ENCODE measurements around the gene DDIT4. TPM values are rescaled to one million over a fixed set of nuclear protein-coding genes. Genes with fewer than 3 reads are reported as not detected.

DDIT4 gene
- total RNA-seq, 1 experiment from 2014 or later, result 462 TPM

GRCh38 chr10:72261784-72262404, 11.8 kb upstream of the DDIT4 start:
- Histone ChIP-seq H3K79me2 (ENCODE audit: insufficient read depth, low read length) (no peaks in the 10 kb centered on the region), H2AFZ (ENCODE audit: low read depth, low read length, poor library complexity, severe bottlenecking) (peak overlapping the region; percentile 14), H3K9ac (ENCODE audit: low read length) (peak overlapping the region; percentile 66), H3K4me2 (ENCODE audit: low read length) (peak overlapping the region; percentile 96), H3K4me3 (replicated peaks in 1 of 2; ENCODE audit: low read depth in 1 of 2, low read length in 2 of 2) (peak overlapping the region; percentile 46 to 64), H3K36me3 (ENCODE audit: control insufficient read depth in 1 of 2, insufficient read depth in 2 of 2, low read length in 2 of 2) (no peaks in the 10 kb centered on the region), H3K9me2 (ENCODE audit: insufficient read depth) (no peaks in the 10 kb centered on the region), H3K27me3 (ENCODE audit: insufficient read depth, low read length) (no peaks in the 10 kb centered on the region), H4K20me1 (ENCODE audit: insufficient read depth) (no peaks in the 10 kb centered on the region), H3K9me3 (ENCODE audit: control insufficient read depth in 1 of 2, insufficient read depth in 1 of 2, low read depth in 1 of 2, low read length in 2 of 2) (no peaks in the 10 kb centered on the region), H3K27ac (ENCODE audit: low read depth, low read length) (peak overlapping the region; percentile 86), H3K4me1 (ENCODE audit: control insufficient read depth in 1 of 2, insufficient read depth in 2 of 2, low read length in 2 of 2) (peaks cover 44 to 73% of the 10 kb centered on the region in 2 experiments)
- ChIA-PET RAD21 (ENCODE audit: low non-redundant PET in 1 of 2, low total read pairs in 2 of 2, uncharacterized antibody in 2 of 2, unreplicated experiment in 2 of 2) (no interaction called here), CTCF (no interaction called here), POLR2A (interaction anchor here (0.7 to 9.2 kb wide), 3 partner anchors 12 to 72 kb away, joined by 3 to 166 read pairs (median 11); partner anchors contain the start of gene DDIT4)
- DNase-seq (ENCODE audit: low read depth, low spot score), result no peak
- TF ChIP-seq ELF1 (IDR thresholded peaks at IDR 0.05; ENCODE audit: borderline replicate concordance, low read depth) (no peak), CBX3 (IDR thresholded peaks at IDR 0.05; ENCODE audit: low read depth) (peak; percentile 21; the same call in 1 of the 2 replicates), FOSL1 (IDR thresholded peaks at IDR 0.05; ENCODE audit: low read depth) (0 out of 2 replicates have a peak, but pooled peaks have one; percentile 33), JUND (IDR thresholded peaks at IDR 0.05) (no peak)
- intact Hi-C loops (cut with micrococcal nuclease), result no loop called here
- peak; percentile 25; the same call in 1 of the 2 replicates for ATAC-seq
- no TSS peak for BruUV-seq (replicated peaks)

- Histone ChIP-seq H3K4me1 (ENCODE audit: control insufficient read depth in 1 of 2, insufficient read depth in 2 of 2, low read length in 2 of 2) (peaks cover 44 to 66% of the 10 kb centered on the region in 2 experiments), H2AFZ (ENCODE audit: low read depth, low read length, poor library complexity, severe bottlenecking) (peak overlapping the region; percentile 3), H3K4me3 (replicated peaks in 1 of 2; ENCODE audit: low read depth in 1 of 2, low read length in 2 of 2) (no peak overlapping the region), H3K79me2 (ENCODE audit: insufficient read depth, low read length) (no peaks in the 10 kb centered on the region), H3K4me2 (ENCODE audit: low read length) (peak overlapping the region; percentile 68), H3K9me2 (ENCODE audit: insufficient read depth) (no peaks in the 10 kb centered on the region), H3K27ac (ENCODE audit: low read depth, low read length) (peak overlapping the region; percentile 54), H3K9ac (ENCODE audit: low read length) (peak overlapping the region; percentile 34; the same call in 1 of the 2 replicates), H4K20me1 (ENCODE audit: insufficient read depth) (no peaks in the 10 kb centered on the region), H3K27me3 (ENCODE audit: insufficient read depth, low read length) (no peaks in the 10 kb centered on the region), H3K9me3 (ENCODE audit: control insufficient read depth in 1 of 2, insufficient read depth in 1 of 2, low read depth in 1 of 2, low read length in 2 of 2) (no peaks in the 10 kb centered on the region), H3K36me3 (ENCODE audit: control insufficient read depth in 1 of 2, insufficient read depth in 2 of 2, low read length in 2 of 2) (no peaks in the 10 kb centered on the region)
- ATAC-seq (no peak), DNase-seq (ENCODE audit: low read depth, low spot score) (no peak)
- intact Hi-C loops (cut with micrococcal nuclease), result no loop called here
- no TSS peak for BruUV-seq (replicated peaks)
- POLR2A ChIA-PET, result interaction anchor here (1.0 to 9.2 kb wide), 6 partner anchors 9 to 68 kb away, joined by 3 to 166 read pairs (median 3); partner anchors contain the start of gene DDIT4
- CTCF ChIA-PET, result interaction anchor here (1.9 kb wide), 1 partner anchor 10 kb away, joined by 4 read pairs; the partner anchor contains the start of gene DDIT4
- RAD21 ChIA-PET (ENCODE audit: low non-redundant PET in 1 of 2, low total read pairs in 2 of 2, uncharacterized antibody in 2 of 2, unreplicated experiment in 2 of 2), result no interaction called here
- TF ChIP-seq POLR2AphosphoS5 (IDR thresholded peaks at IDR 0.05; ENCODE audit: low read depth, low read length) (peak; percentile 65), SRF (IDR thresholded peaks at IDR 0.05; ENCODE audit: low read depth) (no peak), SIN3A (IDR thresholded peaks at IDR 0.05; ENCODE audit: low read depth) (no peak), ZNF274 (IDR thresholded peaks at IDR 0.05; ENCODE audit: low read depth, low read length) (no peak), EGR1 (IDR thresholded peaks at IDR 0.05; ENCODE audit: low read depth) (no peak), ZBTB33 (IDR thresholded peaks at IDR 0.05; ENCODE audit: extremely low read depth, insufficient replicate concordance, low read length) (no peak), YY1 (IDR thresholded peaks at IDR 0.05; ENCODE audit: extremely low read depth, insufficient replicate concordance, low read depth, low read length) (peak; percentile 52), CBX3 (IDR thresholded peaks at IDR 0.05; ENCODE audit: low read depth) (no peak), RAD21 (IDR thresholded peaks at IDR 0.05; ENCODE audit: low read depth) (no peak), FOSL1 (IDR thresholded peaks at IDR 0.05; ENCODE audit: low read depth) (no peak), CEBPB (IDR thresholded peaks at IDR 0.05; ENCODE audit: low read depth) (no peak)
- TF ChIP-seq, protein P1, sequence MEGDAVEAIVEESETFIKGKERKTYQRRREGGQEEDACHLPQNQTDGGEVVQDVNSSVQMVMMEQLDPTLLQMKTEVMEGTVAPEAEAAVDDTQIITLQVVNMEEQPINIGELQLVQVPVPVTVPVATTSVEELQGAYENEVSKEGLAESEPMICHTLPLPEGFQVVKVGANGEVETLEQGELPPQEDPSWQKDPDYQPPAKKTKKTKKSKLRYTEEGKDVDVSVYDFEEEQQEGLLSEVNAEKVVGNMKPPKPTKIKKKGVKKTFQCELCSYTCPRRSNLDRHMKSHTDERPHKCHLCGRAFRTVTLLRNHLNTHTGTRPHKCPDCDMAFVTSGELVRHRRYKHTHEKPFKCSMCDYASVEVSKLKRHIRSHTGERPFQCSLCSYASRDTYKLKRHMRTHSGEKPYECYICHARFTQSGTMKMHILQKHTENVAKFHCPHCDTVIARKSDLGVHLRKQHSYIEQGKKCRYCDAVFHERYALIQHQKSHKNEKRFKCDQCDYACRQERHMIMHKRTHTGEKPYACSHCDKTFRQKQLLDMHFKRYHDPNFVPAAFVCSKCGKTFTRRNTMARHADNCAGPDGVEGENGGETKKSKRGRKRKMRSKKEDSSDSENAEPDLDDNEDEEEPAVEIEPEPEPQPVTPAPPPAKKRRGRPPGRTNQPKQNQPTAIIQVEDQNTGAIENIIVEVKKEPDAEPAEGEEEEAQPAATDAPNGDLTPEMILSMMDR (IDR thresholded peaks at IDR 0.05 in 2 of 3, conservative IDR thresholded peaks at IDR 0.05 in 1 of 3; ENCODE audit: borderline replicate concordance in 1 of 3, insufficient read depth in 1 of 3, low read depth in 2 of 3, low read length in 2 of 3), result no peak
- TF ChIP-seq, protein P2, sequence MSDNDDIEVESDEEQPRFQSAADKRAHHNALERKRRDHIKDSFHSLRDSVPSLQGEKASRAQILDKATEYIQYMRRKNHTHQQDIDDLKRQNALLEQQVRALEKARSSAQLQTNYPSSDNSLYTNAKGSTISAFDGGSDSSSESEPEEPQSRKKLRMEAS (IDR thresholded peaks at IDR 0.05), result peak; percentile 38; the same call in 1 of the 2 replicates
Observed at GRCh38 chr10:72263613-72264241, 10.0 kb upstream of the DDIT4 start.

All from HCT116 (cell line).